Measurements from ENCODE around the gene PROCA1.

GRCh38 chr17:28720247-28720996, 8.7 kb upstream of the PROCA1 start:
- no peak for TF ChIP-seq CTCF (IDR thresholded peaks at IDR 0.05)
- TF ChIP-seq POLR2A (IDR thresholded peaks at IDR 0.05), result no peak

All from lower leg skin (tissue), 3 donors.